HG03432 (cell line): ENCODE measurements around the gene ZNF57.
A peak's percentile ranks its signal among the peaks of the same experiment; 100 is the strongest.
"Not testable (repeated sequence)": the region's sequence is repeated elsewhere in the genome, so short reads cannot be mapped to it uniquely, and the experiment has no call there.

Experiments used
- ATAC-seq: cut with Tn5 transposase; IDR thresholded peaks from one replicate; pipeline ENCODE4 v1.9.1; 2021; ENCODE audit warnings: mild to moderate bottlenecking, moderate library complexity; ENCODE audit not compliant: unreplicated experiment

ZNF57 gene

DNA sequence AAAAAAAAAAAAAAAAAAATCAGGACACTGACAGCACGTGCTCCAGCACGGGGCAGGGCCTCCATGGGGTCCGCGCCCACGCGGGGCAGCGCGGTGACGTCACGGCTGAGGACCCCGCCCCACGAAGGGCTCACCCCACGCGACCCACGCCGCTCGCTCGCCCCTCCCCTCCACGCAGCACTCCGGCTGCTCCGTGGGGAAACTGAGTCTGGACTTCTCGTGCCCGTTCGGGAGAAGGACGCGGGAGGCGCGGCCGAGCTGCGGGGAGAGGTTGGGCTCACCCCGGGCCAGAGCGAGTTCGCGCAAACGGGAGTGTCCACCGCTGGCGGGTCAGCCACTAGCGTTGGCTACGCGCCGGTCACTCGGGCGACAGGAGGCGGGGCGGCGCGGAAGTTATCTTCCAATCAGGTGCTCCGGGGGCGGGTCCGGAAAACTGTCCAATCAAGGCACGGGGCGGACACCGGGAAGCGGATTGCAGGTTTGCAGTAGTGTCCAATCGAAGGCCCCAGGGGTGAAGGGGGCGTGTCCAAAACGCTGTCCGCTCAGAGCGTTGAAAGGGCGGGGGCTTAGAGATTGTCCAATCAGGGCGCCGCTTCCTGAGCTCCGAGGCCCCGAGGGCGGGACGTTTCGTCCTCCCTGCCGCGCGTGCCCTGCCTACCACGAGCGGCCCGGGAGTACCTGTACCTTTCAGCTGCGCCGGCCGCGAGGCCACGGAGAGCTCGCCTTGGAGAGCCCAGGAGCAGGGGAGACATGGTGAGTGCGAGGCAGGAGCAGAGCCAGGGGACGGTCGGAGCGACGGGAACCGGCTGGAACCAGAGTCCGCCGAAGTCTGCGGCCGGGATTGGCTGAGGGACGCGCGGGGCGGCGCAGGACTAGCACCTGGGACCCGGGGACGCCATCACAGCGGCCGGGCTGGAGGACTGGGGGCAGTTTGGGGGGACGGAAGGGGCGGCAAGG is at the start of gene ZNF57:
Gene ZNF57, plus strand, starts transcription at position 633 of the 957 bp plus-strand sequence. Its CDS starts 118 bp downstream, at position 751.
- peak; percentile 90 for ATAC-seq

DNA sequence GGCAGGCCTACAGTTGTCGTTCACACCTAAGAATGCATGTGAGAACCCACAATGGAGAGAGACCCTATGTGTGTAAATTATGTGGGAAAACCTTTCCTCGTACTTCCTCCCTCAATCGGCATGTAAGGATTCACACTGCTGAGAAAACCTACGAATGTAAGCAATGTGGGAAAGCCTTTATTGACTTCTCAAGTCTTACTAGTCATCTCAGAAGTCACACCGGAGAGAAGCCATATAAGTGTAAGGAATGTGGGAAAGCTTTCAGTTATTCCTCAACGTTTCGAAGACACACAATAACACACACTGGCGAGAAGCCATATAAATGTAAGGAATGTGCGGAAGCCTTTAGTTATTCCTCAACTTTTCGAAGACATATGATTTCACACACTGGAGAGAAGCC is 48.1 kb upstream of the ZNF57 start:
- ATAC-seq, result no peak

DNA sequence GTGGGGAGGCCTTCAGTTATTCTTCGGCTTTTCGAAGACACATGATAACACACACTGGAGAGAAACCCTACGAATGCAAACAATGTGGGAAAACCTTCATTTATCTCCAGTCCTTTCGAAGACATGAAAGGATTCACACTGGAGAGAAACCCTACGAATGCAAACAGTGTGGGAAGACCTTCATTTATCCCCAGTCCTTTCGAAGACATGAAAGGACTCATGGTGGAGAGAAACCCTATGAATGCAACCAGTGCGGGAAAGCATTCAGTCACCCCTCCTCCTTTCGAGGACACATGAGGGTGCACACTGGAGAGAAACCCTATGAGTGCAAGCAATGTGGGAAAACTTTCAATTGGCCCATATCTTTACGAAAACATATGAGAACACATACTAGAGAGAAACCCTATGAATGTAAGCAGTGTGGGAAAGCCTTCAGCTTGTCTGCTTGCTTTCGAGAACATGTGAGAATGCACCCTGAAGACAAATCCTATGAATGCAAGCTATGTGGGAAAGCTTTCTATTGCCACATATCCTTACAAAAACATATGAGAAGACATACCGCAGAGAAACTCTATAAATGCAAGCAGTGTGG is 47.6 kb upstream of the ZNF57 start:
- no peak for ATAC-seq

DNA sequence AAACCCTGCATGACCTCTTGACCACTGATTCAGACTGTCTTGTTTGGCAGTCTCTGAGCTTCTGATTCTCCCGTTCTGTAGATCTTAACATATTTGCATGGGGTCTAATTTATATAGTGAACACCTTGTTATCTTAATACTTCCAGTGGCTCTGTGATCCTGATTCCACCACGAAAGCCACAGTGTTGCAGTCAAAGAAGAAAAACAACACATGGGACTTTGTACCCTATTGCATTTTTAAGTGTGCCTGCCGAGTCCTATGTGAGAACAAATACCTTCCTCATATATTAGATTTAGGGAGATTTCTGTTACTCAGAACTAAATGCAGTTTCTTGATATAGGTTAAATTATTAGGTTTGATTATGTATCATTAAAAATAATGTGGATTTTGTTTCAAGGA is 45.9 kb upstream of the ZNF57 start:
- no peak for ATAC-seq

DNA sequence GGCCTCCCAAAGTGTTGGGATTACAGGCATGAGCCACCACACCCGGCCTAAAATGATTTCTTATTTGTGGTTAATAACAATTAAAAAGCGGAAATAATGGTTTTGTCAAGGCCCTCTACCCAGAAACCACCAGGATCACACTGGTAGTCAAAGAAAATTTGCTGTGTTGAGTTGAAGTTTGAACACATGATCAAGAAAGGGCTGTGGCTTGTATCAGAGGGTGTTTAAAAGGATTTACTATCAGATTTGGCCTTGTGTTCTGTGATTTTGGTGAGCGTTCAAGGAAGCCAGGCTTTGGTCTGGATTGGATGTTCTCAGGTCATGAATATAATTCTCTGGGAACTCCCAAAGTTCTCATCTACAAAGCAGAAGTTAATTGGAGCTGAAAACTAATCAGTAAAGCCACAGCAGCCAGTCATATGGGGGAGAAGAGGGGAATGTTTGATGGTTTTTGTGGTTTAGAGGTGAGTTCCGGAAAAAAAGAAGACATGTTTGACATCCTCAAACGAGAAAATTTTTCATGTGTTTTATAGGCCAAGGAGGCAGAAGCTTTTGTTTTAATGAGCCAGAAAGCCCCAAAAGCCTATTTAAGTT is 44.2 kb upstream of the ZNF57 start:
- no peak for ATAC-seq

DNA sequence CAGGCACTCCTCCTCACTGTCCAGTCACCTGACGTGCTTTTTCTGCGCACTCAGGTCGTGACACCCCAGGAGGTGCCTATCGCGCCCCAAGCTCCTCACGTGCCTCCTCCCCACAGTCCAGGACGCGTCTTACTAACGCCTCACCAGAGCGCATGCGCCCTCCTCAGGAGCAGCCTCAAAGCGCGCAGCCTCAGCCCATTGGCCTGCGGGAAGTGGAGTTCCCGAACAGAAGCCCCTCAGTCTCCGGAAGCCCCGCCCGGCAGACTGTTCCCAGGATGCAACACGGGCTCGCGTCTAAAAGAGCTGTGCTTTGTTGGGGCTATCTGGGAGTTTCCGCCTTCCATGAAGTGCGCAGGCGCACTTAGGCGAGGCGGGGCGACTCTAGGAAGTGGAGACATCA is 41.9 kb upstream of the ZNF57 start:
- ATAC-seq, result no peak

DNA sequence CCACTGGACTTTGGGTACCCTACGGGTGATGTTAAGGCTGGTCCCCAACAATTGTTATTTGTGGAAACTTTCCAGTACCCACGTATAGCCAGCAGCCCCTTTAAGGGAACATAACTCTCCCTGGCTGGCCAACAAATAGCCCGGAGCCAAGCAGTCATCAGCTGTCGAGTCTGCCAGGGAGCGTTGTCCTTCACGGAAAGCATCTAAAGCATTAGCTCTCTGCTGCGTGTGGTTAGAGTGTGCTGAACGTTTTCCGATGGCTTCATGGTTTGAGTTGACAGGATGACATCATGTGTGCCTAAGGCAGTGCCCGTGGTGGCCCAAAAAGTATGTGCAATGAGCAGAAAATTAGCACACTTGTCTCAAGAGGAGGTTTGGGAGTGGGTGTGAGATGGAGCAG is 36.9 kb upstream of the ZNF57 start:
- no peak for ATAC-seq

DNA sequence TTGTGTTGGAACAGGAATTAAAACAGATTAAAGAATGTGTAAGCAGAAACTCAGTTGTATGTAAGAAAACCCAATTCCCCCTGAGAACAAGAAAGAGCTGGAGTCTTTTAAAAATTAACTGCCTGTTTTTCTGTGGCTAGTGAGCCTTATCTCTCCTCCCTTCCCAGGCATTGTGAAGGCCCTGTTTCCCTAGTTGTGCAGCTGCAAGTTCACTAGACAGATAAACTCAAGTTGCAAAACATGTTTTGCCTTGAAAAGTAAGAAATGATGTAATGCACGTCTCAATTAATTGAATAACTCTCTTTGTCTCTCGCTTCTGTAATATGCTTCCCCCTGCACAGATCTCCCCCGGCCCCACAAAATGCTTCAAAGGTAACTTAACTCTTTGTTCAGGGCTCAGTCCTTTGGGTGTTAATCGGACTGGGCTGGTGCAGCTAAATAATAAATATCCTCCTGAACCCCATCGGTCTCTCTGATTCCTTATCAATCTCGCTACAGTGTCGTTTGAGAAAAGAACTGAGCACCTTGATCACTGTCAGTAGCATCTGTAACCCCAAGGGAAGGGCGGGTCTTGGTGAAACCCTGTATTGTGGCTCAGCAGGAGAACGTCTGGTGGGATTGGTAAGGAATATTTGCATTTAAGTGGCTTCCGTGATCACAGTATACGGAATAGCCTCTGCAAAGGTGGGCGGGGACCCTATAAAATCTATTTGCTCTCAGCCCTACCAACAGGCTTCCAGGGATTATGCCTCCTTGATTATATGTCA is 35.2 kb upstream of the ZNF57 start:
- ATAC-seq, result no peak

DNA sequence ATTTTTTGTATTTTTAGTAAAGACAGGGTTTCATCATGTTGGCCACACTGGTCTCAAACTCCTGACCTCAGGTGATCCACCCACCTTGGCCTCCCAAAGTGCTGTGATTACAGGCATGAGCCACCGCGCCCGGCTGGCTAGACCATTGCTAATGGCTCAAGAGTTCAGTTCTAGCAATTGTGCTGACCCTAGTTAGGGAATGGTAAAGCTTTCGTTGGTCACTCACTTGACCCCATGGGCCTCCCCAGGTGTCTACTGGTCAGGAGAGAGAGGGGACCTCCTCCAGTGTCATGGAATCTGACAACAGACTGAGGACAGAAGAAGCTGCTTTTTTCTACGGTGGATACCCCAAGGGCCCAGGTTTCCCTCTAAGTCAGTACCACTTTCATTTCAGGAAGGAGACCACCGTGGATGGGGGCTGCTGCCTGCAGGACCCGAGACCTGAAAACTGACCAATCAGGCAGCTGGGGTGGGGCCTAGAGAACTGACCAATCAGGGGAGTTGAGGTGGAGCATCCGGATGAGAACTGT is 34.2 kb upstream of the ZNF57 start:
- no peak for ATAC-seq

DNA sequence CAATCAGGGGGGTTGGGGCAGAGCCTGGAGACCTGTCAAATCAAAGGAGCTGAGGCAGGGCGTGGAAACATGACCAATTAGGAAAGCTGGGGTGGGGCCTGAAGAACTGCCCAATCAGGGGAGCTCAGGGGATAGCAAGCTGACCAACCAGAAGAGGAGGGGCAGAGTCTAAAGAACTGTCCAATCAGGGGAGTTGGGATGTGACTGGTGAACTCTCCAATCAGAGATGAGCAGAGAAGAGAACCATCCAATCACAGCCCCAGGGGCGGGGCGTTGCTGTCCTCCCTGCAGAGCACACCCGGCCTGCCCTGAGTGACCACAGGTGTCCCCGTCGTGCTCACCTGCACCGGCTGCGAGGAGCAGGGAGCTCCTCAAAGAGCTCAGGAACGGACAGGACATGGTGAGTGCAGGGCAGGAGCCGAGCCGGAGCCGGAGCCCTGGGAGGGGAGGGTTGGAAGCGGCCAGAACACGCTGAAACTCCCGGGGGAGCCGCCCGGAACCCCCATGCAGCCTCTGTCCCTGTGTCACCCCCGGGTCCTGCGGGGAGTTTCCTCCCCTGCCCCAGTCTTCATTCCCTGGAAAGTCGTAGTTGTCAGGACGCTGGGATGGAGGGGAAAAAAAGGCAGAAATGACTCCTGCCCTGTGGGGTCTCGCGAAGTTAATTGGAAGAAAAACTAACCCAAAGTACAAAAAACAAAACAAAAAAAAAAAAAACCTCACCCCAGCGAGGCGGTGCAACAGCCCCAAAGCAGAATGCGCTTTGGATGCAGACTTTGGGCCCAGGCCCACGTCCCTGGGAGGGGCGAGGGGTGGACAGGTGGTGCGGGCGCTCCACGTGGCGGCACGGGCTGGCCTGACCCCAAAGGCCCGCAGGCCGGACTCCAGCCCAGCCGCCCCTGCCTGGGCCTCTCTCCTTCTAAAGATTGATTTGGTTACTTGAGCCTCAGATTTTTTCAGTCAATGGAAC is 33.4 kb upstream of the ZNF57 start, which contains the start of gene ZNF556:
Gene ZNF556, plus strand, starts transcription at position 311 of the 967 bp plus-strand sequence. Its CDS starts 87 bp downstream, at position 398.
- no peak for ATAC-seq

DNA sequence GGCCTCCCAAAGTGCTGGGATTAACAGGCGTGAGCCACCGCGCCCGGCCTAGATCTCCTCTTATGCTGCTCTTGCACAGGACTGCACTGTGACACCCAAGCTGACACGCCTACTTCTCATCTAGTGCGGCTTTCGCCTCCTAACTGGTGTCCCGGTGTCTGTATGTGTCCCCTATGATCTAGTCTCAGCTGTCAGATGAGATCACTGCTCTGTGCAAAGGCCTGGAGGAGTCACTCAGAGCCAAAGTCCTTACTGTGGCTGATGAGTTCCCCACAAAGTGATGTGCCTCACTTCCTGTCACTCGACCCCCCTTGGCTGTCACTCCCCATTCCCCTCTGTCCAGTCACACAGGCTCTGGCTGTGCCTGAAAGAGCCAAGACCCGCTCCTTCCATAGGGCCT is 31.1 kb upstream of the ZNF57 start:
- ATAC-seq, result no peak

DNA sequence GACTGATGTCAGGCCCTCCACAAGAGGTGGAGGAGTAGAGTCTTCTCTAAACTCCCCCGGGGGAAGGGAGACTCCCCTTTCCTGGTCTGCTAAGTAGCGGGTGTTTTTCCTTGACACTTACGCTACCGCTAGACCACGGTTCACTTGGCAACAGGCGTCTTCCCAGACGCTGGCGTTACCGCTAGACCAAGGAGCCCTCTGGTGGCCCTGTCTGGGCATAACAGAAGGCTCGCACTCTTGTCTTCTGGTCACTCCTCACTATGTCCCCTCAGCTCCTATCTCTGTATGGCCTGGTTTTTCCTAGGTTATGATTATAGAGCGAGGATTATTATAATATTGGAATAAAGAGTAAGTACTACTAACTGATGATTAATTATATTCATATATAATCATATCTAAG is 28.6 kb upstream of the ZNF57 start:
- ATAC-seq, result not testable (repeated sequence)

DNA sequence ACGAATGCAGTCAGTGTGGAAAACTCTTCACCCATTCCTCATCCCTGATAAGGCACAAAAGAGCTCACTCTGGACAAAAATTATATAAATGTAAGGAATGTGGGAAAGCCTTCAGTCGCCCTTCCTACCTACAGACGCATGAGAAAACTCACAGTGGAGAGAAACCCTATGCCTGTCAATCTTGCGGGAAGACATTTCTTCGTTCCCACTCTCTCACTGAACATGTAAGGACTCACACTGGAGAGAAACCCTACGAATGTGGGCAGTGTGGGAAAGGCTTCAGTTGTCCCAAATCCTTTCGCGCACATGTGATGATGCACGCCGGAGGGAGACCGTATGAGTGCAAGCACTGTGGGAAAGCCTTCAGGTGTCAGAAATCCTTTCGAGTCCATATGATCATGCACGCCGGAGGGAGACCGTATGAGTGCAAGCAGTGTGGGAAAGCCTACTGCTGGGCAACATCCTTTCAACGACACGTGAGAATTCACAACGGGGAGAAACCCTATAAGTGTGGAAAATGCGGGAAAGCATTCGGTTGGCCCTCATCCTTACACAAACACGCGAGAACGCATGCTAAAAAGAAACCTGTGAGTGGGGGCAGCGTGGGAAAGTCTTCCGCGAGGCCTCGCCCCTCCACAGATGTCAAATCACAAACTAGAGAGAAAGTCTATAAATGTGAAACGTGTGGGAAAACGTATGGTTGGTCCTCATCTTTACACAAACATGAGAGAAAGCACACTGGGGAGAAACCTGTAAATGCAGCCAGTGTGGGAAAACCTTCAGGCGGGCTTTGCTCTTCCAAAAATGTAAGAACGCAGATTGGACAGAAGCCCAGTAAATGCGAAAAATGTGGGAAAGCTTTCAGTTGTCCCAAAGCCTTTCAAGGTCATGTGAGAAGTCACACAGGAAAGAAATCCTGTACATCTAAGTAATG is 23.1 kb upstream of the ZNF57 start:
- no peak for ATAC-seq

DNA sequence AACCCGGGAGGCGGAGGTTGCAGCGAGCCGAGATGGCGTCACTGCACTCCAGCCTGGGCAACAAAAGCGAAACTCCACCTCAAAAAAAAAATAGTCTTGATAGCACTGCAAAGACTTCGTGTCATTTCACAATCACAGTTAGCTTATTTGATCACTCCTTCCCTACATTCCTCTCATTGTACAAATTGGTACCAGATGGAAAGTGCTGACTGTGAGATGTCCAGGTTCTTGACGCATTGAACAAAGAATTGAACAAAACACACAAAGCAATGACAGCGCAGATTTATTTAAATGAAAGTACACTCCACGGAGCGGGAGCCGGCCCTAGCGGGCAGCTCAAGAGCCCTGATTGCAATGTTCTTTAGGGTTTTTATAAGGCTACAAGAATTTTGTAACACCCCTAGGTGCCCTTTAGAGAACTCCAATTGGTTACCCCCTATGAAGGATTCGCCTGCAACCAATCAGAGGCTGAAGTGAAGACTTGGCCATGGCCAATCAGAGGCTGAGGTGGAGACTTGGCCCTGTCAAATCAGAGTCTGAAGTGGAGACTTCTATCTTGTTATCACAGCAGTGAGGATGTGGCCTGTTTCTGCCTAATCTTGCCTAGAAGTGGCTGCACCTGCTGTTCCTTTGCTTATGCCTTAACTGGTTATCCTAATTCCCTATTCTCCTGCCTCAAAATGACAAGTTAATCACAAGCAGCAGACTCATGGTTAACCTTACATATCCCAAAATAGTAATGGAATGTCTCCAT is 16.9 kb upstream of the ZNF57 start:
- ATAC-seq, result no peak

DNA sequence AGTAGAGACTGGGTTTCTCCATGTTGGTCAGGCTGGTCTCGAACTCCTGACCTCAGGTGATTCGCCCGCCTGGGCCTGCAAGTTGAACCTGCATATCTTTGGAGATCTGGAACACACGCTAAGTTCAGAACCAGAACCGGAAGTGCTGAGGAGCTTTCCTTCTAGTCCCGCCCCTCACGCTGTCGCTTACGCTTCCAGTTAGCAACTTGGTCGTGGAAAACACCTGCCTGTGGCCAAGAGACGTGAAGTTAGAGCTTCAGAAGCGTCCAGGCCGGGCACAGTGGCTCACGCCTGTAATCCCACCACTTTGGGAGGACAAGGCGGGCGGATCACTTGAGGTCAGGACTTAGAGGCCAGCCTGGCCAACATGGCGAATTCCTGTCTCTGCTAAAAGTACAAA is 15.0 kb upstream of the ZNF57 start:
- no peak for ATAC-seq

DNA sequence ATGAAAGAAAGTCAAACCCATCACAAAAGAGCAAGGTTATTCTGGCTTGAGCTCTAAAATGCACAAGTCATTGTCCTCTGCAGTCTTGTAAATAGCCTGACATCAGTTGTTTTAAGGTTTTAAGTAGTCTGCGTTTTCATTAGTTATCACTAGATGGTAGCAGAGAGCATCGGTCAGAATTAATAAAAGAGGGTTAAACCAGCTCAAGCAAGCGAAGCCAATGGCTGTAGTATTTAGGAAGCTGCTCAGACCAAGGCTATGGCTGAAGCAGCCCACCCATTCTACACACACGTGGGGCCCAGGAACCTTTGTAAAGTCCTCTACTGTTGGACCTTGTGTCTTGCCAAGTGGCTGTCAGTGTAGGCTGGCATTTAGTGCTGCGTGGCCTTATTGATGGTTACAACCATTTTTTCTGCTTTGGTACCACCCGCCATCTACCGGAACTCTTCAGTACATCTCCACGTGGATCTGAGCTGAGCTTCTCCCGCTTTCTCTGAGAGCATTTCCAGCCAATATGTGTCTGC is 13.3 kb upstream of the ZNF57 start:
- no peak for ATAC-seq

DNA sequence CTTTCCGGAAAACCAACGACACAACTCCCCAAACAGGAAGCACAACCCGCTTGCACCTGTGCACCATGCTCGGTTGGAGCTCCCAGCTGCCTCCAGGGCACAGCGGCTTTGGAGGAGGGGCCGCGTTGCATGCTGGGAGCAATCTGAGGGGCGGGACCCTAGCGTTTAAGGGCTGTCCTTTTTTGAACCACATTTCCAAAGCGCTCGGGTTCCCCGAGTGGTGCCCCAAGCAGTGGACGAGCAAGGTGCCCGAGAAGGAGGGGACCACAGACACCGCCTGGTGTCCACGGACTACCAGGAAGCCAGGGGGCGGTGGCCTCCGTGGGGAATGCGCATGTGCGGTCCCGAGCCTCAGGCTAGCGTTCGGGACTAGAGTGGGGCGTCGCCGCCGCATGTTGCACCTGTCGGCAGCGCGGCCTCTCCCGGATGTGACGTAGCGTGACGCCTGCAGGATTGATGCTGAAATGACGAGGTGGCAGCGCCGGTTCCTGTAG is 11.9 kb upstream of the ZNF57 start:
- ATAC-seq, result no peak
